Head of caudate nucleus (tissue), 42 donors: ENCODE results near the gene LAMP2.
"Not testable (repeated sequence)": the region's sequence is repeated elsewhere in the genome, so short reads cannot be mapped to it uniquely, and the experiment has no call there.

Experiments
- DNase-seq, 42 donors: peaks; one replicate each; pipeline versions ENCODE4 v3.0.0 to v3.0.0-alpha.2; 2020 to 2021; ENCODE audit warnings: mixed read lengths in 7 of 42
- intact Hi-C: fragments of 100-400 bp; cut with DNase I; formaldehyde crosslinking; loops from one replicate; pipeline ENCODE4 v1.15.0; 2022

The LAMP2 gene

GRCh38 chrX:120468825-120469525 is at the start of gene LAMP2:
TSS of gene LAMP2 (minus strand) at chrX:120469296. CDS start at chrX:120469169, 127 bp downstream.
- peak; percentile 81 to 96 (median 92) for DNase-seq
- intact Hi-C loops = loop anchor here (5.0 kb wide), 1 partner anchor 217 kb away; the partner anchor contains the start of gene ZBTB33

DNA sequence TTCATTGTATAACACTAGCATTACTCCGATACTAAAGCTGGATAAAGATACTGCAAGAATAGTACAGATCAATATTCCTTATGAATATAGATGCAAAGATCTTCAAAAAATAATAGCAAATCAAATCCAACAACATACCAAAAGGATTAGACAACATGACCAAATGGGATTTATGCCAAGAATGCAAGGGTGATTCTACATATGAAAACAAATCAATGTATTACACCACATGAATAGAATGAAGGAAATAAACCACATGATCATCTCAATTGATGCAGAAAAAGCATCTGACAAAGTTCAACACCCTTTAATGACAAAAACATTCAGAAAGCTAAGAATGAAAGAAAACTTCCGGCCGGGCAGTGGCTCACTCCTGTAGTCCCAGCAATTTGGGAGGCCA is 48.8 kb upstream of the LAMP2 start:
- intact Hi-C loops = no loop called here
- no peak for DNase-seq

GRCh38 chrX:120514236-120514635 is 45.1 kb upstream of the LAMP2 start:
- no peak for DNase-seq
- intact Hi-C loops = no loop called here

DNA sequence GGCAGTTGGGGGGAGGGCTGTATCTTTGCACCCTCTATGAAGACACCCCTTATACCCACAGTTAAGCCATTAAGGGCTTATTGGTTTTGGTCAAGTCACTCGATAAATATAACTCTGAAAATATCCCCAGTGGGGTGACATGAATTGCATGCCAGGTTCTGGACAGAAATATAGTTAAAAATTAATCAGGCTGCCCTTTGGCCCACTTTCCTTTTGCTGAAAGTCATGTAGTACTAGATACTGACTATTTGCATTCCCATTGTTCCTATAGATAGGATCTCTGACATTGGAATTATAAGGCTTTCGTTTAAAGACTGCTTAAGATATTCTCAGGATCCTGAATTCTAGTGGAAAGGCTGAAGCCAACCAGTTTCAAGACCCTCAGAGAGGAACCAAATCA is 43.5 kb upstream of the LAMP2 start:
- DNase-seq = no peak
- intact Hi-C loops = no loop called here

DNA sequence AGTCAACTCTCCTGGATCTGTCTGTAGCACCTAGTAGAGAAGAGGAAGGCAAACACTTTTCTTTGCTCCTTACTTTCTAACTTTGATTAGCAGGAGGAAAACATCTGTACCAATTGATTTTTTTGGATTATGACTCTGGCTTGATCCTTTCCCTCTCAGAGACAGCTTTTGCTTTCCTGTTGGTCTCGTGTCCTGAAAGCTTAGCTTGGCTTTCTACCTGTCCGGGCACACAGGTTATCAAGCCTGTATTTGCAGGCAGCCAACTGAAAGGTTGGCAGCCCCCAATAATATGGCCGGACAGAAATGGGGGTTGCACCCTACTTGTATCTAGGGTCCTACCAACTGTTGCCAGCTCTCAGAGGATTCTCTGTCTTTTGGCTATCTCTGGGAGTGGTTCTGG is 43.1 kb upstream of the LAMP2 start:
- intact Hi-C loops = no loop called here

GRCh38 chrX:120504569-120504968 is 35.5 kb upstream of the LAMP2 start:
- intact Hi-C loops = loop anchor here (10.0 kb wide), 1 partner anchor 260 kb away; no protein-coding TSS in a partner anchor
- no peak for DNase-seq

More for the DNA sequence above, 43.1 kb upstream of the LAMP2 start:
- no peak for DNase-seq

GRCh38 chrX:120499301-120500072 is 30.4 kb upstream of the LAMP2 start:
- DNase-seq = no peak
- intact Hi-C loops = loop anchor here (10.0 kb wide), 1 partner anchor 265 kb away; no protein-coding TSS in a partner anchor

DNA sequence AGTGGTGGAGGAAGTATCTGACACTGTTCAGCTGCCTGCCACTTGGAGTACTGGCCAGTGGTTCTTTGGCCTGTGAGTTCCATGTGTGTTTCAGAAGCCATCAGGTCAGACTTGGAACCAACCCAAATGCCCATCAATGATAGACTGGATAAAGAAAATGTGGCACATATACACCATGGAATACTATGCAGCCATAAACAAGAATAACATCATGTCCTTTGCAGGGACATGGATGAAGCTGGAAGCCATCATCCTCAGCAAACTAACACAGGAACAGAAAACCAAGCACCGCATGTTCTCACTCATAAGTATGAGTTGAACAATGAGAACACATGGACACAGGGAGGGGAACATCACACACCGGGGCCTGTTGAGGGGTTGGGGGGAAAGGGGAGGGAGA is 21.0 kb upstream of the LAMP2 start:
- DNase-seq, intact Hi-C loops: not testable (repeated sequence)

DNA sequence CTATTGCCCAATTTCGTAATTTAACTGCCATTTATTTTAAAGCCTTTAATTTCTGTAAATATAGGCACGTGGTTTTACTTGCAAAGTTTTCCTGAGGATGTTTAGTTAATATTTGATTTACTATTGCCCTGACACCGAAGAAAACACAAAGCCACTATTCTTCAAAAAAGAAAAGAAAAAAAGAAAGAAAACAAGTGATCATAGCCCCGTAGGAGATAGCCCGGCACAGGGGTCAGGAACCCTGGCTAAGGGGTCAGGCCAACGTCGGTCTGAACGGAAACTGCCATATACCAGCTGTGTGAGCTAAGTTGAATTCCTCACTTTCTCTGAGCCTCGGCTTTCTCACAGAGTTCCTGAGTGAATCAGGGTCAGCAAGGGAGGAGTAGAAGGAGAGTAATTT is 17.7 kb upstream of the LAMP2 start:
- DNase-seq = no peak
- intact Hi-C loops = no loop called here

GRCh38 chrX:120485638-120486520 is 16.8 kb upstream of the LAMP2 start:
- intact Hi-C loops = no loop called here
- peak; percentile 75 to 95 (median 88) for DNase-seq

- no peak for DNase-seq
- intact Hi-C loops = no loop called here
Measured at GRCh38 chrX:120485315-120485637, 16.2 kb upstream of the LAMP2 start.

DNA sequence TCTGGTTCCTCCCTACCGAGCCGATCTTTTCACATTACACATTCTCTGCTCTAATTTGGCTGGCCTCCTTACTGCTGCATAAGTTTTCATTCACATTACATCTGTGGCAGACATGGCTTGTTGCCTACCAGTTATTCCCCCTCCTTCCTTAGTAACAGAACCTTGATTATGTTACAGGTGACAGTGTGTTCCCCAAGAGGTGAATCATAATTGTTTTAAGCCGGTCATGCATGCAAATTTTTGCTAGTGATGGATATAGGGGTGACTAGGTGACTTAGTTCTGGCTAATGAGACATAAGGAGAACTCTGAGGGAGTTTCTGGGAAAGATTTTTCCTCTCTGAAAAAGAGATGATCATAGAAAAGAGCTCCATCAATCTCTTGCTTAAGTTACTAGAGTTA is 8.4 kb upstream of the LAMP2 start:
- DNase-seq = no peak
- intact Hi-C loops = no loop called here

- DNase-seq = no peak
- intact Hi-C loops = no loop called here
Measured at GRCh38 chrX:120476714-120477113, 7.6 kb upstream of the LAMP2 start.

DNA sequence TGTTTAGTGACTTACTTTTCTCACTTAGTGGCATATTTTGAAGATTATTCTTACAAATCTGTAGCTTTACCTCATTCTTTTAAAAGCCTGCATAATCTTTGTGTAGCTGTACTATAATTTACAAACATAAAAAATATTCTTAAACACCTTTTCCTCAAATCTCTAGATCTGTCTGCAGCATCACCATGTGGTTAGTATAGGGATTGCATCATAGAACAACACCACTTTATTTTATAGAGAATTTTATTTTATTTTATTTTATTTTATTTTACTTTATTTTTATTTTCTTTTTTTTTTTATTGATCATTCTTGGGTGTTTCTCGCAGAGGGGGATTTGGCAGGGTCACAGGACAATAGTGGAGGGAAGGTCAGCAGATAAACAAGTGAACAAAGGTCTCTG is 6.4 kb upstream of the LAMP2 start:
- intact Hi-C loops, DNase-seq: not testable (repeated sequence)

DNA sequence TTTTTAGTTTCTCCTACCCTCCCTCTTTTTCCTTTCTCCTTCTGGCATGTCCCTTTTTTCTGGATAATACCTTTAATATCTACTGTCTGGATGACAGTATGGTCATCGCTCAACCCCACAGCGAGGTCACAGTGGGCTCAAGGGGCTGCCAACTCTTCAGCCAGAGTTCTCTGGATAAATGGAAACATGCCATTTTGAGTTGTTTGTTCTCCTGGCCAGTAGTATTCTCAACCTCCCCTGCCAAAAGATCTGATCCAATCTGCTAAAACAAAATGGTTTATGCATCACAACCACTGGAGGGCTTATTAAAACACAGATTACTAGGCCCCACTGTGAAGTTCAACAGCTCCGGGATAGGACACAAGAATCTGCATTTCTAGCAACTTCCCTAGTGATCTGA is 5.0 kb upstream of the LAMP2 start:
- DNase-seq = no peak
- intact Hi-C loops = no loop called here

- intact Hi-C loops = loop anchor here (5.0 kb wide), 1 partner anchor 217 kb away; the partner anchor contains the start of gene ZBTB33
- DNase-seq = not testable (repeated sequence)
Measured at GRCh38 chrX:120469657-120470056, 561 bp upstream of the LAMP2 start.

GRCh38 chrX:120468479-120468824 is 644 bp downstream of the LAMP2 start:
- intact Hi-C loops = loop anchor here (5.0 kb wide), 1 partner anchor 216 kb away; the partner anchor contains the start of gene ZBTB33

GRCh38 chrX:120468071-120468470 is 1.0 kb downstream of the LAMP2 start:
- intact Hi-C loops = loop anchor here (5.0 kb wide), 1 partner anchor 216 kb away; the partner anchor contains the start of gene ZBTB33
- no peak for DNase-seq

More at GRCh38 chrX:120468479-120468824, 644 bp downstream of the LAMP2 start:
- no peak for DNase-seq

GRCh38 chrX:120464411-120464810 is 4.7 kb downstream of the LAMP2 start:
- intact Hi-C loops = no loop called here
- no peak for DNase-seq
